ENCODE results near the gene C12orf56. TPM values are rescaled to one million over a fixed set of nuclear protein-coding genes. Genes with fewer than 3 reads are reported as not detected.

The C12orf56 gene
- total and polyA plus RNA-seq, 4 donors = 0.08 to 0.47 (median 0.24) TPM; not detected in 1

GRCh38 chr12:64270411-64270810 is 120.1 kb downstream of the C12orf56 start:
- TF ChIP-seq CTCF (IDR thresholded peaks at IDR 0.05; ENCODE audit: low read depth, low read length, missing input control) (no peak), YY1 (IDR thresholded peaks at IDR 0.05) (no peak), JUND (IDR thresholded peaks at IDR 0.05) (no peak), NR2F2 (IDR thresholded peaks at IDR 0.05) (no peak), FOXA2 (IDR thresholded peaks at IDR 0.05) (no peak), EGR1 (IDR thresholded peaks at IDR 0.05; ENCODE audit: low read depth in 2 of 2) (no peak), HNF4G (IDR thresholded peaks at IDR 0.05) (no peak), GABPA (IDR thresholded peaks at IDR 0.05 in 1 of 2, conservative IDR thresholded peaks at IDR 0.05 in 1 of 2) (no peak), TAF1 (conservative IDR thresholded peaks at IDR 0.05) (no peak), SP1 (IDR thresholded peaks at IDR 0.05) (no peak), FOXA1 (IDR thresholded peaks at IDR 0.05) (no peak)
- no peaks in the 10 kb centered on the region for H3K27me3 ChIP-seq (ENCODE audit: control insufficient read depth in 4 of 4, insufficient read depth in 4 of 4, low read length in 3 of 4)
- no peak overlapping the region for H3K4me3 ChIP-seq (ENCODE audit: low read depth in 1 of 3, low read length in 3 of 3)
- H3K36me3 ChIP-seq (ENCODE audit: control insufficient read depth in 4 of 4, insufficient read depth in 3 of 4, low read depth in 1 of 4, low read length in 3 of 4) = no peaks in the 10 kb centered on the region
- 96% methylated on average over 1 of the region's 1 CpG for WGBS
- H3K9me3 ChIP-seq (ENCODE audit: control insufficient read depth in 4 of 4, low read length in 3 of 4) = no peaks in the 10 kb centered on the region
- H3K4me1 ChIP-seq (ENCODE audit: control insufficient read depth in 4 of 4, insufficient read depth in 4 of 4, low read length in 3 of 4) = no peaks in the 10 kb centered on the region
- H3K27ac ChIP-seq (ENCODE audit: low read depth in 1 of 2, low read length in 2 of 2) = no peak overlapping the region
- no peak overlapping the region for H3K9ac ChIP-seq (ENCODE audit: low read depth in 1 of 2, low read length in 2 of 2)
- no peak for DNase-seq (ENCODE audit: low spot score)

- Histone ChIP-seq H3K4me3 (ENCODE audit: low read depth in 1 of 3, low read length in 3 of 3) (no peak overlapping the region), H3K36me3 (ENCODE audit: control insufficient read depth in 4 of 4, insufficient read depth in 3 of 4, low read depth in 1 of 4, low read length in 3 of 4) (no peaks in the 10 kb centered on the region), H3K4me1 (ENCODE audit: control insufficient read depth in 4 of 4, insufficient read depth in 4 of 4, low read length in 3 of 4) (no peaks in the 10 kb centered on the region), H3K27me3 (ENCODE audit: control insufficient read depth in 4 of 4, insufficient read depth in 4 of 4, low read length in 3 of 4) (no peaks in the 10 kb centered on the region), H3K9me3 (ENCODE audit: control insufficient read depth in 4 of 4, low read length in 3 of 4) (no peaks in the 10 kb centered on the region), H3K9ac (ENCODE audit: low read depth in 1 of 2, low read length in 2 of 2) (no peak overlapping the region), H3K27ac (ENCODE audit: low read depth in 1 of 2, low read length in 2 of 2) (no peak overlapping the region)
- no peak for DNase-seq (ENCODE audit: low spot score)
- WGBS = 91% methylated on average over 2 of the region's 2 CpGs
- TF ChIP-seq SP1 (IDR thresholded peaks at IDR 0.05) = no peak
- TF ChIP-seq FOXA2 (IDR thresholded peaks at IDR 0.05) = no peak
- TF ChIP-seq YY1 (IDR thresholded peaks at IDR 0.05) = no peak
- TF ChIP-seq ATF3 (IDR thresholded peaks at IDR 0.05) = no peak
- no peak for TF ChIP-seq EGR1 (IDR thresholded peaks at IDR 0.05; ENCODE audit: low read depth in 2 of 2)
- TF ChIP-seq GABPA (IDR thresholded peaks at IDR 0.05 in 1 of 2, conservative IDR thresholded peaks at IDR 0.05 in 1 of 2) = no peak
- TF ChIP-seq FOXA1 (IDR thresholded peaks at IDR 0.05) = no peak
- TF ChIP-seq ZBTB33 (IDR thresholded peaks at IDR 0.05) = no peak
- TF ChIP-seq HNF4A (conservative IDR thresholded peaks at IDR 0.05) = no peak
- no peak for TF ChIP-seq CTCF (IDR thresholded peaks at IDR 0.05; ENCODE audit: low read depth, low read length, missing input control)
- TF ChIP-seq RAD21 (IDR thresholded peaks at IDR 0.05) = no peak
These were observed 121.4 kb downstream of the C12orf56 start for GRCh38 chr12:64269161-64269560.
